ENCODE results near the gene TMEM208. TPM values are rescaled to one million over a fixed set of nuclear protein-coding genes. Genes with fewer than 3 reads are reported as not detected.

Gene TMEM208
- polyA plus RNA-seq, 2 of the 4 experiments (the other 2 are of a cell fraction) = 73.5 to 114 TPM

- 41% methylated on average over 46 of the region's 59 CpGs for WGBS (ENCODE audit: missing lambda C conversion rate)
- FAIRE-seq = no peak
- H3K4me1 ChIP-seq = peaks cover 33% of the 10 kb centered on the region
- H3K27ac ChIP-seq = peak overlapping the region; percentile 93 to 97
- peak; percentile 37 to 47 for ATAC-seq
- TF ChIP-seq CBX2 (IDR thresholded peaks at IDR 0.05; ENCODE audit: borderline replicate concordance, low read depth) (no peak), HES2 (IDR thresholded peaks at IDR 0.05) (no peak), POLR2A (IDR thresholded peaks at IDR 0.05; ENCODE audit: low read length) (no peak), HOXB13 (CRISPR knock-in tag; IDR thresholded peaks at IDR 0.05; ENCODE audit: low read depth) (no peak), NFE2L2 (conservative IDR thresholded peaks at IDR 0.05; ENCODE audit: low read length) (no peak), HMGXB4 (CRISPR knock-in tag; IDR thresholded peaks at IDR 0.05; ENCODE audit: borderline replicate concordance) (no peak), REST (IDR thresholded peaks at IDR 0.05) (no peak), ATOH8 (CRISPR knock-in tag; IDR thresholded peaks at IDR 0.05; ENCODE audit: low read depth) (no peak), JUN (IDR thresholded peaks at IDR 0.05) (no peak), NPAS2 (CRISPR knock-in tag; IDR thresholded peaks at IDR 0.05; ENCODE audit: borderline replicate concordance) (no peak), ZC3H11A (IDR thresholded peaks at IDR 0.05) (no peak), HEYL (CRISPR knock-in tag; IDR thresholded peaks at IDR 0.05) (no peak), FOSL2 (IDR thresholded peaks at IDR 0.05) (no peak), FOSL2 (CRISPR knock-in tag; IDR thresholded peaks at IDR 0.05) (no peak), KDM5A (IDR thresholded peaks at IDR 0.05) (no peak), CHD4 (IDR thresholded peaks at IDR 0.05; ENCODE audit: borderline replicate concordance) (no peak), TFCP2L1 (CRISPR knock-in tag; IDR thresholded peaks at IDR 0.05) (no peak), MAFK (IDR thresholded peaks at IDR 0.05; ENCODE audit: partially characterized antibody) (no peak), RAD21 (conservative IDR thresholded peaks at IDR 0.05 in 1 of 2, IDR thresholded peaks at IDR 0.05 in 1 of 2) (no peak)
- H3K9me3 ChIP-seq = no peaks in the 10 kb centered on the region
- peak in 1 of 2 experiments; percentile 40 for DNase-seq (ENCODE audit: low read depth in 1 of 2, low spot score in 1 of 2)
- peak overlapping the region; percentile 89 for H3K4me2 ChIP-seq
- POLR2A ChIA-PET = interaction anchor here (1.5 to 1.6 kb wide), 3 partner anchors 10 to 167 kb away, joined by 3 to 4 read pairs (median 3); partner anchors contain the start of gene TMEM208
- peak overlapping the region; percentile 66 for H3K4me3 ChIP-seq
- CTCF ChIA-PET = interaction anchor here (0.5 to 10.7 kb wide), 56 partner anchors 10 to 293 kb away, joined by 3 to 162 read pairs (median 5); partner anchors contain the start of genes B3GNT9, CES3, FBXL8 and NOL3
Observed at GRCh38 chr16:67184453-67184994, 42.4 kb upstream of the TMEM208 start.

All from A549 (cell line).